ENCODE results near the gene SLC5A4.
A peak's percentile ranks its signal among the peaks of the same experiment; 100 is the strongest.

SLC5A4 gene

DNA sequence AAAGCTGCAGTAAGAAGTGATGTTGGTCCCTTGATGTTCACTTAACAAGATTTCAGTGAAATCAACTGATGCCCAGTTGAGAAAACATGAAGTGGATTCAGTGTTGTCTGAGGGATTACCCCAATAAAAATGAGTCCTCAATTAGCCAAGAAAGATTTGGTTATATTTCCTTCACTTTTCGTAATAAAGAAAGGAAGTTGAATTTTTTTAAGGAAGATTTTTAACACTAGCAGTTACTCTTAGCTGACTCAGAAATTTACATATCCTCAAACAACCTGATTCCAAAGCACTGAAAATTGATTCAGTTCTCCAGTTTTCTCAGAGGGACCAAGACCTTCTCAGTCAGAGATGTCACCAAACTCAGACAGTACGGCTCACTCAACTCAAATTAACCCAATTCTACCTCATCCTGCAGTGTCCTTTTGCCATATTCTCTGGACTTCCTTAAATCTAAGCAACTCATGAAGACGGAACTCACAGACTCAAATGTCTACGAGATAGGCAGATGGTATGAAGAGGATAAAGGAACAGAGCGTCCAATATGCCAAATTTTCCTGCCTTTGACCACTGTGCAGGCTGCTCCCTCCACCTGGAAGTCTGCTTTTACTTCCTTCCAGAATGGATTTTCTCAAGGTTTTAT lies 22.8 kb downstream of the SLC5A4 start:
- no peak for DNase-seq

DNA sequence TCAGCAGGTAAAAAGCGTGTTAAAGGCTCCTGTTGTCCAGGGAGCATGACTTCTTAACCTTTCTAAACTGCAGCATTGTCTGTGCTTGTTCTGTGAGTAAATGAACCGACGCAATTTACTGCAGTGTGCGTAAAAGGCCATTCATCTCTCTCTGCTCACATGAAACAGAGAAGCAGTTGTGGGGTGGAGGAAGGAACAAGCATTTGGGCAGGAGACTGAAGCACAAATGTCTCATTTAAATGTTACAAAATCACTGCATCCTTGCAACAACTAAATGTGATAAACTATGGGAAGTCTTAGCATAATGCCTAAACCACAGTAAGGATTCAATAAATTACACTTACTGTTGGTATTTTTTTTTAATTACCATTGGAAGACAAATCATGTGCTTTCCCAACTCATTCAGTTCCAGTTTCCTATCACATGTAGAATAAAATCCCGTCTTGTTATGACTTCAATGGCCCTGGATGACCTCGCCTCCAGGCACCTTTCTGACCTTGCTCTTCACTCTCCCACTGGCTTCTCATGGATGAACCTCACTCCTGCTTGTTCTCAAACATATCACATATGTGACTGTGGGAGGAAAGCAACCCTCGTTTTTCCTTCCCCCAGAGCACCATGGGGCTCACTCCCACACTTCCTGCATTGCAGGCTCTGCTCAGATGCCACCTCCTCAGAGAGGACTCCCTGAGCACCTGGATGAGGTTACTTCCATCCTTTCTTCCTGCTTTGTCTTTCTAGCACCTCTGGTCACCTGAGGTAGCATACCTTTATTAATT lies 28.6 kb downstream of the SLC5A4 start:
- DNase-seq = no peak

DNA sequence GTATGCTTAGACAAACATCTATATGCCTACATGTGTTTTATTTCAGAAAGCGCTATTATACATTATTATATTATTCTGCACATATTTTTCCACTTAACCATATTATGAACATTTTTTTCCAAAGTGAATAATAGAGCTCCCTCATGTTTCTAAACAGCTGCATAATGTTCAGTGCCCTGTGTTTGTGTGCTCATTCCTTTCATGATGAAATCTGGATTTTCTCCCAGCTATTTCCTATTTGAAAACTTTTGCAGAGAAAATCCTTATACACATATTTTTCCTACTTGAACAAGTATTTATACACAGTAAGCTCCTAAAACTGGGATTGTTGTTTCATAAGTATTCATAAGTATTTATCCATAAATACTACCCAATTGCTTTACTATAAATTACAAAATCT lies 32.2 kb downstream of the SLC5A4 start:
- no peak for DNase-seq

DNA sequence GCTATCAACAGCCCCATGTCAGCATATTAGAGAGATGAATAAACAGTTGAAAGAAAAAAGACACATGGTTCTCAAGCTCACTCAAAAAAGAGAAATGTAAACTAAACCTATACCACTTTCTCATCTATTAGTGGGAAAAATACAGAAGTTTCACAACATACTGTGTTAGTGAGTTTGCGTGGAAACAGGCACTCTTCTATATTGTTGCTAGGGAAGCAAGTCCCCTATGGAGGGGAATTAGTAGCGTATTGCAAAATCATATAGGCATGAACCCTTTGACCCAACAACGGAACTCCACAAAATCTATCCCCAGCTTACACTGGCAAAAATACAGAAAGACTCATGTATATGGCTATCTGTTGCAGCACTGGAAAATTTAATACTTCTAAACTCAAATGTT lies 36.1 kb downstream of the SLC5A4 start:
- DNase-seq = peak; percentile 16

DNA sequence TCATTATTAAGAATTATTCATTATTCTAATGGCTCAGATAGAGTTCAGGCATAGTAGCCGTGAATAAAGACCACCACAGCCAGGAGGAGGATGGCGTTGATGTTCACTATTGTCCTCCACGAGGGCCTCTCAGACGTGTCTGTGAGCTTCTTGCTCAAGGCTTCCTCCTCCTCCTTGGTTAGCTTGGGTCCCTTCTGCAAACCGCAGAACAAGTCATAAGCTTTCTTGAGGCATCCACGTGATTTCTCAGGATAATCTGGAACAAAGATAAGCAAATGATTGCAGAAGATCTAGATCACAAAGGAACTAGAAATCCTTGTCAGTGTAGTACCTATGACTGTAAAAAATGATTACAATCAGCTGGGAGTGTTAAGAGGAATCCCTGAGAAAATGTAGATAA lies 36.7 kb downstream of the SLC5A4 start:
- DNase-seq = no peak

DNA sequence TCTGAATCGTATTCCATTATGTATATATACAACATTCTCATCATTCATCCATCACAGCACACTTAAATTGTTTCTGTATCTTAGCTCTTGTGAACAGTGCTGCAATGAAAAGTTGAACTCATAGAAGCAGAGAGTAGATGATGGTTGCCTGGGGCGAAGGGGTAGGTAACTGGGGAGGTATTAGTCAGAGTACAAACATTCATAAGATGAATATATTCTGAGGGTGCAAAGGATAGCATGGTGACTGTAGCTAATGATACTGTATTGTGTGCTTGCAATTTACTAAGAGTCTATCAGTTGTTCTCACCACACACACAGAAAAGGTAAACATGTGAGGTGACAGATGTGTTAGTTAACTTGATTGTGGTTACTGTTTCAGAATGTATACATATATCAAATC lies 37.7 kb downstream of the SLC5A4 start:
- DNase-seq = no peak

DNA sequence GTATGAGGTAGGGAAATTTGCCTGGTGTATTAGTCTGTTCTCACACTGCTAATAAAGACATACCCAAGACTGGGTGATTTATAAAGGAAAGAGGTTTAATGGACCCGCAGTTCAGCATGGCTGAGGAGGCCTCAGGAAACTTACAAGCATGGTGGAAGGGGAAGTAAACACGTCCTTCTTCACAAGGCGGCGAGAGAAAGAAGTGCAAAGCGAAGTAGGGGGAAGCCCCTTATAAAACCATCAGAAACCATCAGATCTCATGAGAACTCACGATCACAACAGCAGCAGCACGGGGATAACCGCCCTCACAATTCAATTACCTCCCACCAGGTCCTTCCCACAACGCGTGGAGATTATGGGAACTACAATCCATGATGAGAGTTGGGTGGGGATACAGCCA lies 38.2 kb downstream of the SLC5A4 start:
- no peak for DNase-seq

DNA sequence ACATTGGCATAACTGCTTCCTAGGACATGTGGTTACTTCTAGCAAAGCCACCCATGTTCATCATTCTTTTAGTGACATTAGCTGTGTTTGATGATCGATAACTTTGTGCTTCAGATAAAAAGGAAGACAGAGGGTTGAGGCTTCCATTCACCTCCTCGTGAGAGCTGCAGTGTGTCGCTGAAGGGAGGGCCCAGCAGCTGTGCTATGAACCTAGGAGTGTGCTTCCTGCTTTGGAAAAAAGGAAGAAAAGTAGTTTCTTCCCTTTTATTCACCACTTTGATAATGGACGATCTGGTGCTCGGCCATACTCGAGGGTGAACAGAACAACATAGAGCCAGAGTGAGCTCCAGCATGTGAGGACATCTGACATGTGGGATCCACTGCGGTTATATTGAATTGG lies 44.1 kb downstream of the SLC5A4 start:
- DNase-seq = no peak

DNA sequence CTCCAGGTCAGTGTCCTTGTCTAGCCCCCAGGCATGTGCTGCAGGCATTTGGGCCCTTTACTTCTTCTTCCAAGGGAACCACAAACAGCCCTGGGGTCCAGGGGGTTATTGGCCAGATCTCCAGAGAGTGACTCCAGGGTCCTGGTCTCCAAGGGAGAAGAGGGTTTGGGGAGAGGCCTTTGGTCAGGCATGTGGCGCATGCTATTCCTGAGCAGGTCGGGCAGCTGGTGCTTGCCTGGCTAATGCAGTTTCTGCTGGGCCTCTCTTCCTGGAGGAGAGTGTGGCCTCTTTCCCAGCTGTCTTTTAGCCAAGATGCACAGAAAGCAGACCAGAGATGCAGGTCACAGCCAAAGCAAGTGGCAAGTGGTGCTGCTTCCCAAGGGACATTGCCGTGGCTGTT lies 46.5 kb downstream of the SLC5A4 start:
- no peak for DNase-seq

DNA sequence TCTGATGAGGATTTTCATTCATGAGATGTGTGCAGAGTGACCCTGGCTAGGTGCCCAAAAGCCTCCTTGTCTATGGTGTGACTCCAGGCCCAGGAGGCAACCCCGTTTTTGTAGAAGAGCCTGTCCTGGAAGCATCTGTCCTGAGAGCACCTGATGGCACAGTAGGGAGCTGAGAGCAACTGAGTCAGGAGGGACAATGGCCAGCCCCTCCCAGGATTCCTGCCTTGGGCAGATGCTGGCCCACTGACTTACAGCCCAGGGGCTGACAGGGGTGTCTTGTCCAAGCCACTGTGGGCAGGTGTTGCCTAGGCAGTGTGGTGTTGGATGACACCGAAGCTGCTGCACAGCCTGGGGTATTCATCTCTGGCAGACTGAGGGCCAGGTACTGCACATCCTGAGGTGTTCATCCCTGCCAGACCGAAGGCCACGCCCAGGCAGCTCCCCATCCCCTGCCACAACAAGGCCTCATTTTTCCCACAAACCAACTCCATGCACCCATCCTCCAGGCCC lies 47.1 kb downstream of the SLC5A4 start:
- no peak for DNase-seq

DNA sequence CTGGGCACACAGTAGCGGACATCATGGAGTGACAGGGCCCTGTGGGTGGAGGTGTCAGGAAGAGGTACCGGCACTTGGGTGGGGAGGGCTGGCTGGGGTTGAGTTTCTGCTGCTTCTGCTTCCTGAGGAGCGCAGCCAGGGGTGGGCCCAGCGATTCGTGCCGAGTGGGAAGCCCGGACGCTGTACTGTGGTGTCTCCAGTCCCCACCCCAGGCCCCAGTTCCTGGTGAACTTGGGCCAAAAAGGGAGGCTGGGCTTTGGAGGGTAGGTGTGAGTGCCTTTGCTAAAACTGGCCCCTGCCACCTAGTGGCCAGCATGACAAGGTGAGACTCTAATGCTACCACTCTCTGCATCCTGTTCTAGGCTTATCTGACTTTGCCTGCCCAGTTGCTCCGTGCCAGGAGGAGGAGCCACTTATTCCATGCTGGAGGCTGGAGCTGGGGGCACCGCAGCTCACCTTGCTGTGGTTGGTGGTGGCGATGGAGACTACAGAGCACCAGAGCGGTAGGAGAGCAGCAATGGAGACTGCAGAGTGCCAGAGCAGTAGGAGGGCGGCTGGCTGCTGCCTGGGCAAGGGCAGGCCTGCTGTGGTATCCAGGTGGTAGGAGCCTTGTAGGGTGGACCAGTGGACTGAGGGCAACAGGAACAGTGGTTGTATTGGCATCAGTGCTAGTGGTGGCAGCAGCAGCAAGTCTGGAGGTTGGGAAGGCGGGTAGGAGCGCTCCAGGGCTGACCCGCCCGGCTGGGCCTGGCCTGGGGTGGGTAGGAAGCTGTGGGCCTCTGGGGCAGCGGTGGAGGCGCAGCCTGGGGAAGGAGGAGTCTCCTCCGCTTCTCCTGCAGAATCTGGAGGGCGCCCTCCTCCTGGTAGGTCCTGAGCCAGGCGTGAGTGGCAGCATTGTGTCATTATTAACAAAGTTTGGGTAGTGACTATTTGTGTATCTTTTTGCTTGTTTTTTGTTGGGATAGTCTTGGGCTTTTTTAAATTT lies 48.1 kb downstream of the SLC5A4 start:
- DNase-seq = peak; percentile 58

DNA sequence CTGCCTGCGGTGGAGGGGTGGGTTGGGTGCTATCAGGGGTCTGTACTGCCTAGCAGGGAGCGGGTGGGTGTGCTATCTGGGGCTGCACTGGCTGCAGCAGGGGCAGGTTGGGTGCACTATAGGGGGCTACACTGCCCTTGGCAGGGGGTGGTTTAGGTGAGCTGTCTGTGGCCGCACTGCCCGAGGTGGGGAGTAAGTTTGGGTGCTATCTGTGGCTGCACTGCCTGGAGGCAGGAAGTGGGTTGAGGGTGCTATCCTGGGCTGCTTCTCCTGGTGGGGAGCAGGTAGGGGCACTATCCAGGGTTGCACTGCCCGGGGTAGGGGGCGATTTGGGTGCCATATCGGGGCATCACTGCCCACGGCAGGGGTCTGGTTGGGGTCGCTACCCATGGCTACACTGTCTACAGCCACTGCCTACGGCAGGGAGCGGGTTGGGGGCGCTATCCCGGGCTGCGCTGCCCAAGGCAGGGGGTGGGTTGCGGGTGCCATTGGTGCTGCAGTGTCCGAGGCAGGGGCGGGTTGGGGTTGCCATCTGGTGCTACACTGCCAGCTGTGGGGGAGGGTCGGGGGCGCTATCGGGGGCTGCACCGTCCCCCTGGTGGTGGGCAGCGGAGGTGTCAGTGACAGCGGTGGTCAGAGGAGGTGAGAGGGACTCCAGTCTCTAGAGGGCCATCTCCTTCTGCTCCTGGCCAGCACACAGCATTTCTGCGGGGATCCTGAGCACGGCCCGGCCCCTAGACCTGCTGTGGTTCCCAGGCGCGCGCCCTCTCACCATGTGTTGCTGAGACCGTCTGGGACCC lies 49.0 kb downstream of the SLC5A4 start:
- DNase-seq = no peak

DNA sequence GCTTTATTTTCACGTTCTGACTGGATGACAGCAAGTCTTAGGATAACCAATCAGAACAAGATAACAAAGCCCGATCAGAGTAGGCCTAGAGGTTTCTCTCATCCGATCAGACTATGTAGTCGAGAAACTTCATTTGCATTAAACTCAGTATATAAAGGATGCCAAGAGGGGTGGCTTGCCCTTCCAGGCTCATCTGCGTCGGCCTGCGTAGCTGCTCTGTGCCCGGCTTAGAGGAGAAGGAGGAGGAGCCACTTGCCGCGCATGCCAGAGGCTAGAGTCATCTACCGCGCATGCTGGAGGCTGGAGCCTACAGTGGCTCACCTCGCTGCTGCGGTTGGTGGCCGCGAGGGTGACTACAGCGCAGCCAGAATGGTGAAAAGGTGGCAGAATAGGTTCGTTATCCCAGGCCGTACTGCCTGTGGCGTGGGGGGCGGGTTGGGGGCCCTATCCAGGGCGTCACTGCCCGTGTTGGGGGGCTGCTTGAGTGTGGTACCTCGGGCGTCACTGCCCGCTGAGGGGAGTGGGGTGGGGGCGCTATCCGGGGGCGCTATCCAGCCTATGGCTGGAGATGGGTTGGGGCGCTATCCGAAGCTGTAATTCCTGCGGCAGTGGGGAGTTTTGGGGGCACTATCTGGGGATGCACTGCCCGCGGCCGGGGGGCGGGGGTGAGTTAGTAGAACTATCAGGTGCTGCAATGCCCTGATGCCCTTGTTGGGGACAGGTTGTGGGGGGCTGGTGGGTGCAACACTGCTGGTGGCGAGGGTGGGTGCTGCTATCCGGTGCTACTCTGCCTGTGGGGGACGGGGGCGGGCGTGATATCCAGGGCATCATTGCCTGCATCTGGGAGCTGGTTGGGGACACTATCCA lies 50.1 kb downstream of the SLC5A4 start, which contains the start of gene RFPL2:
Gene RFPL2, minus strand, starts transcription at position 218 of the 867 bp plus-strand sequence. CDS start 2,622 bp downstream, outside the sequence.
- DNase-seq = peak; percentile 64

DNA sequence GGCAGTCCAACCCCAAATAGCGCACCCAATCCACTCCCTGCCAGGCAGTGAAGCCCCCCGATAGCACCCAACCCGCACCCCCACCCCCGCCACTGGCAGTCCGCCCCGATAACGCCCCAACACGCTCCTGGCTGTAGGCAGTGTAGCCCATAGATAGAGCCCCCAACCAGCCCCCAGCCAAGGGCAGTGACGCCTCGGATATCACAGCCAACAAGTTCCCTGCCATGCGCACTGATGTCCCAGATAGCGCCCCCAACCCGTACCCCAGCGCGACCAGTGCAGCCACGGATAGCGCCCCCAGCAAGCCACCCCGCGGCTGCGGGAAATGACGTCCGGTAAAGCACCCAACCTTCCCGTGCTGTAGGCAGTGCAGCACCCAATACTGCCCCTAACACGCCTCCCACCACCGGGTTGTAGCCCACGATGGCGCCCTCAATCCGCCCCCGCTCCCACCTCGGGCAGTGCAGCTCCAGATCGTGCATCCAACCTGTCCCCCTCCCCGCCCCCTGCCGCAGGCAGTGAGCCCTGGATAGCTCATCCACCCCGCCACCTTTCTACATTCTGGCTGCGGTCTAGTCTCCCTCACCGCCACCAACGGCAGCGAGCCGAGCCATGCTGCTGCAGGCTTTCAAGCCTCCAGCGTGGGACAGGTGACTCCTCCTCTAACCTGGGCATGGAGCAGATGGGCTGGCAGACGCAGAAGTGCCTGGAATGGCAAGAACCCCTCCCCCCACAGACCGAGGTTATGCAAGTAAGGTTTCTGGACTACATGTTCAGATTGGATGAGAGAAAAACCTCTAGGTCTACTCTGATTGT lies 50.9 kb downstream of the SLC5A4 start:
- DNase-seq = peak; percentile 51

DNA sequence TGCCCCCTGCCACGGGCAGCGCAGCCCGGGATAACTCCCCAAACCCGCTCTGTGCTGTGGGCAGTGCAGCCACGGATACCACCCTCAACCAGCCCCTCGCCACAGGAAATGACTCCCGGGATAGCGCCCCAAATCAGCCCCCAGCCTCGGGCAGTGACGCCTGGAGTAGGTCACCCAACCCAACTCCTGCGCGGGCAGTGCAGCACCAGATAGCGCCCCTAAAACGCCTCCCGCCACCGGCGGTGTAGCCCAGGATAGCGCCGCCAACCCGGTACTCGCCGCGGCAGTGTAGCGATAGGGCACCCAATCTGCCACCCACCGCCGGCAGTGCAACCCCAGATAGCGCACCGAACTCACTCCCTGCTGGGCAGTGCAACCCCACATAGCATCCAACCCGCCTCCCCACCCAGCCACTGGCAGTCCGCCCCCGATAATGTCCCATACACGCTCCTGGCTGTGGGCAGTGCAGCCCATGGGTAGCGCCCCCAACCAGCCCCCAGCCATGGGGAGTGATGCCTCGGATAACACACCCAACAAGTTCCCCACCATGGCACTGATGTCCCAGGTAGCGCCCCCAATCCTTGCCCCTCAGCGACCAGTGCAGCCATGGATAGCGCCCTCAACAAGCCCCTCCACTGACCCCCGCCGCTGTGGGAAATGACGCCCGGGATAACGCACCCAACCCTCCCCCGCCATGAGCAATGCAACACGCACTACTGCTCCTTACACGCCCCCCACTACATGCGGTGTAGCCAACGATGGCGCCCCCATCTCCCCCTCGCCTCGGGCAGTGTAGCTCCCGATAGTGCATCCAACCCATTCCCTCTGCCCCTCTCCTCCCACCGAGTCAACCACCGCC lies 51.7 kb downstream of the SLC5A4 start:
- no peak for DNase-seq

DNA sequence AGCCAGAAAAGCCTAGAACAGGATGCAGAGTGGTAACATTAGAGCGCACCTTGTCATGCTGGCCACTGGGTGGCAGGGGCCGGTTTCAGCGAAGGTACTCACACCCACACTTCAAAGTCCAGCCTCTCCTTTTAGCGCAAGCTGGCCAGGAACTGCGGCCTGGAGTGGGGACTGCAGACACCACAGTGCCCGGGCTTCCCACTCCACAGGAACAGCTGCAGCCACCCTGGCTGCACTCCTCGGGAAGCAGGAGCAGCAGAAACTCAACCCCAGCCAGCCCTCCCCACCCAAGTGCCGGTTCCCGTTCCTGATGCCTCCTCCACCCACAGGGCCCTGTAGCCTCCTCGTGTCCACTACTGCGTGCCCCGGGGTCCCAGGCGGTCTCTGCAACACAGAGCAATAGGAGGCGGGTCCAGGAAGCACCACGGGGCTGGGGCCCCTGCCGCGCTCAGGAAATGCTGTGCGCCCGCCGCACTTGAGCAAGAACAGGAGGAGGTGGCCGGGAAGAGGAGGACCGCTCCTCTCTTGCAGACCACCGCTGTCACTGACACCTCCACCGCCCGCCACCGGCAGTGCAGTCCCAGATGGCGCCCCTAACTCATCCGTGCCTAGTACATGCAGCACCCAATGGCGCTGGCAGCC lies 52.5 kb downstream of the SLC5A4 start:
- peak; percentile 42 for DNase-seq

DNA sequence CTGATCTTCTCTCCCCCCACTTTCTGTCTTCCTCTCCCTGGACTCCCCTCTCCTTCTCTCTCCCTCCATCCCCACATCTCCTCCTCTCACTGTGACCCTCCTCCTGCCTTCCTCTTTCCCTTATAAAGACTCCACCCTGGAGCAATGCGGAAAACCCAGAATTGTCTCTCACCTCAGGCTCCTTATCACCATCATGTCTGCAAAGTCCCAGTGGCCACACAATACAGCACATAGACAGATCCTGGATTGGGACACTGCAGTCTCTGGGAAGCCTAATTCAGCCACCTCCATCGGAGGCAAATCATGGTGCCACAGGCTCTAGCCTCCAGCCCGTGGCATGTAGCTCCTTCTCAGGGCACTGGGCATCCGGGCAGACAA lies 53.0 kb downstream of the SLC5A4 start:
- no peak for DNase-seq

DNA sequence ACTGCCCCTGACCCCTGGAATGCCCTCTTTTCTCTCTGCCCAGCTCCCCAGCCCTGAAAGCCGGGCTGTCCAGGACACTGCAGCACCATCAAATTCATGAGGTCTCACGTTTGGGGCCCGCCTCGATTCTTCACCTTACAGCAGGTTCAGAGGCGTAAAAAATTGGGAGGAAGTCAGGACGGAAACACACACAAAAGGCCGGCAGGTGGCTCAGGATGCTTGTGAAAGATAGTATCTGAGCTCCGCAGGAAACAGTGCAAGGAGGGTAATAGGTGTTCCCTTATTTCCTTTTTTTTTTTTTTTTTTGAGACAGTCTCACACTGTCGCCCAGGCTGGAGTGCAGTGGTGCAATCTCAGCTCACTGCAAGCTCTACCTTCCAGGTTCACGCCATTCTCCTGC lies 54.4 kb downstream of the SLC5A4 start:
- peak; percentile 48 for DNase-seq

DNA sequence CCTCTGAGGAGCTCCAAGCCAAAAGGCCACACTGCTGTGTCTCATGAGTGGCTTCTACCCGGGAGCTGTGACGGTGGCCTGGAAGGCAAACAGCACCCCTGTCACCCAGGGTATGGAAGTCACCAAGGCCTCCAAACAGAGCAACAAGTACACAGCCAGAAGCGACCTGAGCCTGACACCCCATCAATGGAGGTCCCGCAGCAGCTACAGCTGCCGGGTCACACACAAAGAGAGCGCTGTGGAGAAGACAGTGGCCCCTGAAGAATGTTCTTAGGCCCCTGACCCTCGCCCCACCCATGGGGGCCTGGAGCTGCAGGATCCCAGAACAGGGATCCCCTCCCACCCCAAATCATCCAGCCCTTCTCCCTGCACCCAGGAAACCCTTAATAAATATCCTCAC lies 55.2 kb downstream of the SLC5A4 start:
- DNase-seq = no peak

Measured in CD4-positive, alpha-beta T cell treated with Interleukin-21 for 1 hour (primary cell).